Stimulated activated CD4-positive, alpha-beta T cell treated with anti-CD3 and anti-CD28 coated beads, Interleukin-12 subunit alpha, Interleukin-12 subunit beta, amount 100 ng/mL, for 48 hours (primary cell): ENCODE measurements around the gene PARM1.

Experiments used
- DNase-seq, 3 donors: peaks; one replicate each; pipeline ENCODE4 v3.0.0-alpha.2; 2020; ENCODE audit warnings: low read depth in 2 of 3, low spot score in 1 of 3

Gene PARM1

GRCh38 chr4:75069493-75070074, 136.7 kb downstream of the PARM1 start:
- no peak for DNase-seq

- no peak for DNase-seq
These were observed 138.4 kb downstream of the PARM1 start for GRCh38 chr4:75071317-75071716.

GRCh38 chr4:75080888-75081287, 148.0 kb downstream of the PARM1 start:
- no peak for DNase-seq

- DNase-seq, result no peak
These were observed 148.6 kb downstream of the PARM1 start for GRCh38 chr4:75081561-75081960.

GRCh38 chr4:75087416-75087815, 154.5 kb downstream of the PARM1 start:
- no peak for DNase-seq

GRCh38 chr4:75087865-75088264, 154.9 kb downstream of the PARM1 start:
- no peak for DNase-seq

GRCh38 chr4:75089206-75089605, 156.3 kb downstream of the PARM1 start:
- no peak for DNase-seq

GRCh38 chr4:75099321-75099720, 166.4 kb downstream of the PARM1 start:
- no peak for DNase-seq
